HG03097 (cell line): Measurements from ENCODE around the gene MICALL1.
"Not testable (repeated sequence)": the region's sequence is repeated elsewhere in the genome, so short reads cannot be mapped to it uniquely, and the experiment has no call there.

Experiments
- ATAC-seq: cut with Tn5 transposase; IDR thresholded peaks from one replicate; pipeline ENCODE4 v1.9.1; 2021; ENCODE audit not compliant: unreplicated experiment, low FRiP score

The MICALL1 gene

GRCh38 chr22:37926771-37927636 lies 20.9 kb downstream of the MICALL1 start:
- ATAC-seq = no peak

DNA sequence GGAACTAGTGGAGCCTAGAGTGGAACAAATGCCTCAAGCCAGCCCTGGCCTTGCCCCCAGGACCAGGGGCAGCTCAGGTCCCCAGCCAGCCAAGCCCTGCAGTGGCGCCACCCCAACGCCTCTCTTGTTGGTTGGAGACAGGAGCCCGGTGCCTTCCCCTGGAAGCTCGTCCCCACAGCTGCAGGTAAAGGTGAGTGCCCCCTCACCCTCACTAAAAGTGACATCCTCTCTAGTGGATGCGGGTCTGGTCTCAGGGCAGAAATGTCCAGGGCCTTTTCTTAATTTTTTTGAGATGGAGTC lies 21.5 kb downstream of the MICALL1 start:
- no peak for ATAC-seq

DNA sequence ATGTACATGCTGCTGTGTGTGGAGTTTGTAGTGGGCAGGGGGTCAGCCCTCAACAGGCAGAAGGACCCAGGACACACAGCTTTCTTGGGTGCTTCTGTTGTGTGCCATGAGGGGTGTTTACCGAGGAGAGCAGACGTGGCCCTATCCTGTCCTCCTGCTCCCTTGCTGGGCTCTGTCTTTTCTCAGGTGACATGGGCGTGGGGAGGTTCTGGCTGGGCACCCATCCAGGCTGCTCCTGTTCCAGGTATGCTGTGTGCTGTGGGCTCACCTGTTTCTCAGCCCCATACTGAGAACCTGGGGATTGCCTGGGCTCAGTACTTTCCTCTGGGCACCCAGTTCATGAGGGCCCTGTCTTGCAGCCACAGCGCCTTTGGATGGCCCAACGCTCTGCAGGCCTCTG lies 23.3 kb downstream of the MICALL1 start:
- no peak for ATAC-seq

- ATAC-seq = no peak
These were observed 24.3 kb downstream of the MICALL1 start for GRCh38 chr22:37930270-37930951.

DNA sequence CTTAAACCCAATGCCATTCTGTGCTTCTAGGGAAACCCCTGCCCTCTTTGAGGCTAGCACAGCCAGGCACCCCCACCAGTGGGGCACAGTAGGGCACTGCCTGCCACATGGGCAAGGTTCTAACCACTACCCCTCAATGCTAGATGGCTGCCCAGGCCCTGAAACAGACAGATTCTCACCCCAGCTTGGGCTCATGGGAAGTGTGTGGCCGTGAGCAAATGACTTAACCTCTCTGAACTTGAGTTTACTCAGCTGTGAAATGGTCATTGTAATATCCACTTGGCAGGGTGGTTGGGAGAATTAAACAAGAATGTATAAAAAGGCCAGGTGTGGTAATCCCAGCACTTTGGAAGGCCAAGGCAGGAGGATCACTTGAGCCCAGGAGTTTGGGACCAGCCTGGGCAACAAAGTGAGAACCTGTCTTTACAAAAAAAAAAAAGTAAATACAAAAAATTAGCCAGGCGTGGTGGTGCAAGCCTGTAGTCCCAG lies 24.9 kb downstream of the MICALL1 start:
- ATAC-seq = no peak

DNA sequence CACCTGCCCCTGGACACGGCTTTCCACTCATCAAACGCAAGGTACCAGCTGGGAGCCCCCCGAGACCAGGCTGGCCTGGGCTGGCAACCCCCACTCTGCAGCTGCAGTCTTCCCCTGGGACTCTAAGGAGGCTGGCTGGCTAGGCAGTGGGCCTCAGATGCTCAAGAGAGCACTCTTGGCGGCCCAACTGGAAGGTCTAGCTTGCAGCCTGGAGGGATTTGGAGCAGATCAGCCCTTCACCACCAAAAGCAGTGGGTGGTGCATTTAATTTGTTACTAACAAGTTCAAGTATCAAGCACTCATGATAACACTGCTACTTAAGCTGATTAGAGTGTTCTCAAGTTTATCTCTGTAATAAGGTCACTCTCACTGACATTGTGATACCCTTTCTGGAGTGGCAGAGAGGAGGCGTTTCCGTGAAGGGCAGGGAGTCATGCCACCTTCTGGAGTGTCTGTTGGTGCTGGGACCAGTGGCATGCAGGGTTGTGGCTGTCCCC lies 25.8 kb downstream of the MICALL1 start:
- no peak for ATAC-seq

- ATAC-seq = no peak
These were observed 26.3 kb downstream of the MICALL1 start for GRCh38 chr22:37932401-37932800.

DNA sequence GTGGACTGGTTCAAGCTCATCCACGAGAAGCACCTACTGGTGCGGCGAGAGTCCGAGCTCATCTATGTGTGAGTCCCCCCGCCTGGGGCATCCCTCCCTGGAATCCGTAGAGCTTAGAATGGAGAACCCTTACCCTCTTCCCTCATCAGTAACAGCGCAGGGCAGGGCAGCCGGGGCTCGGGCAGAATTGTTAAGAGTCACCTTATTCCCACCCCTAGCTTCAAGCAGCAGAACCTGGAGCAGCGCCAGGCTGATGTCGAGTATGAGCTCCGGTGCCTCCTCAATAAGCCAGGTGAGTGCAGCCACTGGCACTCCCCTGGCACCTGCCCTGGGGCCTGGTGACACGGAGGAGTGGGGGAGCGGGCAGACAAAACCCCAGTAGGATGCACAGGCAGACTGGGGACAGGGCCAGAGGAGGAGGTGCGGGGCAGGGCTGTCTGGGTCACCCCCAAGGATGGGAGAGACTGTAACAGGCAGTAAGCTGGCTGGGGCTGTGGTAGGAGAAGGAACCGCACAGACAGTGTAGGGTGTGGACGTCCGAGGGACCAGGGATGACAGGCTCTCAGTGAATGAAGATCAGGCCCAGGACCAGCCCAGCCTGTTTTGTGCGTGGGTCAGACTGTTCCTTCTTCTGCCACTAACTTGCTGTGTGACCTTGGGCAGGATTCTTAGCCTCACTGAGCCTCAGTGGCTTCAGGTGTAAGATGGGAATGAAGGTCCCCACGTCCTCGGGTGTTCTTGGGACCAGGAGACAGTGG lies 26.9 kb downstream of the MICALL1 start:
- ATAC-seq = no peak

DNA sequence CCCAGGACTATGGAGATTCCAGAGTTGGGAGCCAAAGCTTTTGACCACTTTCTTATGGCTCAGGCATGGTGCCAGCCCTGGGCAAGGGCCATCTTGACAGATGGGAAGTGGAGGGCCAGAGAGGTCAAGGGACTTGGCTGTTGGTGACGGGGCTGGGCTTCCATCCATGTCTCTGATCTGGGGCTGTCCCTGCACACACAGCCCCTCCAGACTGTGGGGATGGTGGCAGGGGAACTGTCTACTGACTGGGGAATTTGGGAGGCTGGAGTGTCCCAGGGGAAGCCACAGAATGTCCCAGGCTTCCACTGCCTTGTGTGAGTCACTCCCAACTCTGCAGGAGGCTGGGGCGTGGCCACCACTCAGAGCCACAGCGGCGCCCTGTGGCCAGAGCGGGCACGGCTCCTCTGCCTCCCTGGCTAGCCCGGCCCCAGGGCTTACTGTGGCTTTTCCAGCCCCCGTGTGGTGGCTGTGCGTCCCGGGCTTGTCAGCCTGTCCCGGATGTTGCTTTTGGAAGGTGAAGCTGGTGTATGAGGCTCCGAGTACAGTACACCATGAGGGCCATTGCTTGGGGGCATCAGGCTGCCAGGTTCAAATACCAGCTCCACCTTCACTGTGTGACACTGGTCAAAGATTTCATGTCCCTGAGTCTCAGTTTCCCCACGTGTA lies 27.7 kb downstream of the MICALL1 start:
- ATAC-seq = peak; percentile 74

DNA sequence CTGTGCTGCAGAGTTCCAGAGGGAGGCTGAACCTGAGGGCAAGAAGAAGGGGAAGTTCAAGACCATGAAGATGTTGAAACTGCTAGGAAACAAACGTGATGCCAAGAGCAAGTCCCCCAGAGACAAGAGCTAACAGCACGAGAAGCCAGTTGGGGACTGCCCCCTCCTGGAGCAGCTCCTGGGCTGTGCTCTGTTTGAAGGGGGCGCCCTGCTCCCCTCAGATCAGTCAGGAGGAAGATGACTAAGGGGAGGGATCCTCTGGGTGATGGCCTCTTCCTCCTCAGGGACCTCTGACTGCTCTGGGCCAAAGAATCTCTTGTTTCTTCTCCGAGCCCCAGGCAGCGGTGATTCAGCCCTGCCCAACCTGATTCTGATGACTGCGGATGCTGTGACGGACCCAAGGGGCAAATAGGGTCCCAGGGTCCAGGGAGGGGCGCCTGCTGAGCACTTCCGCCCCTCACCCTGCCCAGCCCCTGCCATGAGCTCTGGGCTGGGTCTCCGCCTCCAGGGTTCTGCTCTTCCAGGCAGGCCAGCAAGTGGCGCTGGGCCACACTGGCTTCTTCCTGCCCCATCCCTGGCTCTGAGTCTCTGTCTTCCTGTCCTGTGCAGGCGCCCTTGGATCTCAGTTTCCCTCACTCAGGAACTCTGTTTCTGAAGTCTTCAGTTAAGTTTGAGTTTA lies 34.7 kb downstream of the MICALL1 start:
- no peak for ATAC-seq

- no peak for ATAC-seq
These were observed 36.0 kb downstream of the MICALL1 start for GRCh38 chr22:37942133-37942532.

GRCh38 chr22:37943136-37943824 lies 37.2 kb downstream of the MICALL1 start:
- ATAC-seq = no peak

DNA sequence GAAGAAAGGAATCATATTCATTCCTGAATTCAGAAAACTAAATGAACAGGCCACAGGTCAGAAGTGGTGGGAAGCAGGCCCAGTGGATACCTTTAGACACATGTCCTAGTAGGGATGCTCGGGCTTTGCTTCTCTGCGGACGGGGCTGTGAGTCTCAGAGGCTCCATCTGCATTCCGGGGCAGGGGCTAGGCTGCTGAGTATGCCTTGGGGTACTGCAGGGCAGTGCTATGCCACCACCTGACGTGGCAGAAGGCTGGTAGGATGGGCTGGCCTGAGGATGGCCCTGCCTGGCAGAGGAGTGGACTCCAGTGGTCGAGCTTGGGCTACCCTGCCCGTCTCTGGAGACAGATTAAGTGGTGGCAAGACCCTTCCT lies 37.7 kb downstream of the MICALL1 start:
- no peak for ATAC-seq

DNA sequence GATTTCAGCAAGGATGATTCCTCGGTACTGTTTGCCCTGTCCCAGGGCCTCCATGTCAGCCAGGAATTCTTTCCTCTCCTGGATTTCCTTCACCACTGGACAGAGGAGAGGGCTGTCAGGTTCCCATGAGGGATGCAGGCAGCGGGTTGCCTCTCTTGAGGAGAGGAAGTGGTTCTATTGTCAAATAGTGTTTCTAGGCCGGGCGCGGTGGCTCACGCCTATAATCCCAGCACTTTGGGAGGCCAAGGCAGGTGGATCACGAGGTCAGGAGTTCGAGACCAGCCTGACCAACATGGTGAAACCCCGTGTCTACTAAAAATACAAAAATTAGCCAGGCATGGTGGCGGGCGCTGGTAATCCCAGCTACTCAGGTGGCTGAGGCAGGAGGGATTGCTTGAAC lies 38.3 kb downstream of the MICALL1 start:
- ATAC-seq = not testable (repeated sequence)

DNA sequence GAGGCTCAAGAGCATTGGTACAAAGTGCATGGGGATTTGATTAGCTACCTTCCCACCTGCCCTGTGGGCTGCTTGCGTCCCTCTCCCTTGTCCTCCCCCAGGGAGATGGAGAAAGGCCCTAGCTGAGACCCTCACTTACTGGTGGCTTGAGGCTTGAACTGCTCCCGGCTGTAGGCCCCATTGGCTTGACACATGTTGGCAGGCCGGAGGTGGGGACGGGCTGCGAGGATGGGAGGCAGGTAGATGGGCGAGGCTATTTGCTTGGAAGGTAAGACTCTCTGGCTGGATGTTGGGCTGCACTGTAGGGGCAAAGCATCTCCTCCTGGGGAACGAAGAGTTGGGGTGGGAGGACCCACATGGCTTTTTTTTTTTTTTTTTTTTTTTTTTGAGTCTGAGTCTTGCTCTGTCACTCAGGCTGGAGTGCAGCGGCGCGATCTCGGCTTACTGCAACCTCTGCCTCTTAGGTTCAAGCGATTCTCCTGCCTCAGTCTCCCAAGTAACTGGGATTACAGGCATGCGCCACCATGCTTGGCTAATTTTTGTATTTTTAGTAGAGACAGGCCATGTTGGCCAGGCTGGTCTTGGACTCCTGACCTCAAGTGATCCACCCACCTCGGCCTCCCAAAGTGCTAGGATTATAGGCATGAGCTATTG lies 41.2 kb downstream of the MICALL1 start:
- not testable (repeated sequence) for ATAC-seq

- no peak for ATAC-seq
These were observed 45.2 kb downstream of the MICALL1 start for GRCh38 chr22:37951305-37951704.

DNA sequence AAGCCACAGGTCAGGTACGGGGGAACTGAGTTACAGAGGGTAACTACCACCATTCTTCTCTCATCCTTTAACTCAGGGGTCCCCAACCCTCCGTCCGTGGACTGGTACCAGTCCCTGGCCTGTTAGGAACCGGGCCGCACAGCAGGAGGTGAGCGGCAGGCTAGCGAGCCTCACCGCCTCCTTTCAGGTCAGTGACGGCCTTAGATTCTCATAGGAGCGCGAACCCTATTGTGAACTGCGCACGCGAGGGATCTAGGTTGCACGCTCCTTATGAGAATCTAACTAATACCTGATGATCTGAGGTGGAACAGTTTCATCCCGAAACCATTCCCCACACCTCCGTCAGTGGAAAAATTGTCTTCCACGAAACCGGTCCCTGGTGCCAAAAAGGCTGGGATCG lies 46.5 kb downstream of the MICALL1 start:
- not testable (repeated sequence) for ATAC-seq

GRCh38 chr22:37953062-37953436 lies 47.0 kb downstream of the MICALL1 start:
- ATAC-seq = peak; percentile 17
